Stimulated activated CD4-positive, alpha-beta T cell treated with anti-CD3 and anti-CD28 coated beads, Interleukin-12 subunit alpha, Interleukin-12 subunit beta, amount 100 ng/mL, for 4 hours (primary cell): ENCODE results near the gene TRPM2.
"Not testable (repeated sequence)": the region's sequence is repeated elsewhere in the genome, so short reads cannot be mapped to it uniquely, and the experiment has no call there.

Experiments used
- DNase-seq: peaks from one replicate; pipeline ENCODE4 v3.0.0-alpha.2; 2020

Gene TRPM2

DNA sequence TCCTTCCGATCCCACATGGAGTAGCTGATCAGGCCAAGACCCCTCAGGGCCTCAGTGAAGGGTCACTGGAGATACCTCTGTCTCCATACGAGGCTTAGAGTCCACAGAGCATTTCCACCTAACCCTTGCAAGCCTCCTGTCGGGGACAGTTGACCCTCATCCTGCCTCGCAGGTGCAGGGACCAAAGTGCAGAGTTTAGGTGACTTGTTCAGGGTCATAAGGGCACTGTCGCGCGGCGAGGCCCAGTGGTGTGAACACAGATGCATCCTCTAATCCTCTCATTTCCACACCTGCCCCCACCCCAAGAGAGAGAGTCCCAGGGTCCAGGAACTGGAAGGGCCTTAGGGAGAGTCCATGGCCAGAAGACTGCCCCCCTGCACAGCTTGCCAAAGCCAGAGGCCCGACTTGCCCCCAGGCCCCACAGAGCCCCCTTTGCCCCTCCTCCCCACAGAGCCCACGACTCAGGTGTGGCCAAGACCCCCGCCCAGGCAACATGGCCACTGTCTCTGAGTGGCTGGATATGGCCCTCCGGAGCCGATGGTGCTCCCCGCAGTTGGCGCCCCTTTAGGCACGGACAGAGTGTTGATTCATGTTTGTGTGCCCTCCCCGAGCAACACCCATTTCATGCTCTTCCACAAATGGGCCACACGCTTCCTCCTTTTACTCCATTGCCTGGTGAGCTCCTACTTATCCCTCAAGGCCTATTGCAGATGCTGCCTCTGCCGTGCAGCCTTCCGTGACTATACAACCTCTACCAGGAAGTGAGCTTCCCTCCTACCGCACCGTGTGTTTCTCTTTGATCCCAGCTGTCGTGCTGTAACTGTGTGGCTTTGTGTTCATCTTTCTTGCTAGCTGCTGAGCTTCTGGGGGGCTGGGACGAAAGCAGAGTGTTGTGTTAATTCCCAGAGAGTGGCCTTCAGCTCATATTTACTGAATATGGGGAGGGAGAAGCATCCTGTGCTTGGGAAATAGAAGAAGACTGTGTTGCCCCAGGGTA is 1.7 kb downstream of the TRPM2 start:
- no peak for DNase-seq

GRCh38 chr21:44356160-44356559 is 2.7 kb downstream of the TRPM2 start:
- no peak for DNase-seq

DNA sequence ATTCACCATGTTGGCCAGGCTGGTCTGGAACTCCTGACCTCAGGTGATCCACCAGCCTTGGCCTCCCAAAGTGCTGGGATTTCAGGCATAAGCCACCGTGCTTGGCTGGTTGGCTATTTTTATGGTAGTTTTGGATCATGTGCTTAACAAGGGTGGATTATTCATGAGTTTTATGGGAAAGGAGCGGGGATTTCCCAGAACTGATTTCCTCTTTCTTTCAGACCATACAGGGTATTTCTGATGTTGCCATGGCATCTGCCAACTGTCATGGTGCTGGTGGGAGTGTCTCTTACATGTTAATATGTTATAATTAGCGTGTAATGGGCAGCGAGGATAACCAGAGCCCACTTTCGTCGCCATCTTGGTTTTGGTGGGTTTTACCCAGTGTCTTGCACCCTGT is 3.2 kb downstream of the TRPM2 start:
- no peak for DNase-seq

GRCh38 chr21:44357064-44357837 is 3.8 kb downstream of the TRPM2 start:
- DNase-seq: no peak

GRCh38 chr21:44359396-44359795 is 6.0 kb downstream of the TRPM2 start:
- no peak for DNase-seq

- DNase-seq: no peak
Observed at GRCh38 chr21:44360159-44360558, 6.7 kb downstream of the TRPM2 start.

DNA sequence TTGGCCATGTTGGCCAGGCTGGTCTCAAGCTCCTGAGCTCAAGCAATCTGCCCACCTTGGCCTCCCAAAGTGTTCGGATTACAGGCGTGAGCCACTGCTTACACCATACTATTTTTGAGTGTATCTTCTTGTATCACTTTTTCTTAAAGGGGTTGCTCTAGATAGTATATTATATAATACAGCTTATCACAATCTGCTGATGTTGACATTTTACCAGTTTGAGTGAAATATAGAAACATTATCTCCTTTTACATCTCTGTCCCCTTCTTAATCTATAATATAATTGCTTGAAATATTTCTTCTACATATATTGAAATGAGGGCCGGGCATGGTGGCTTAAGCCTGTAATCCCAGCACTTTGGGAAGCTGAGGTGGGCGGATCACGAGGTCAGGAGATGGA is 8.5 kb downstream of the TRPM2 start:
- DNase-seq: not testable (repeated sequence)

DNA sequence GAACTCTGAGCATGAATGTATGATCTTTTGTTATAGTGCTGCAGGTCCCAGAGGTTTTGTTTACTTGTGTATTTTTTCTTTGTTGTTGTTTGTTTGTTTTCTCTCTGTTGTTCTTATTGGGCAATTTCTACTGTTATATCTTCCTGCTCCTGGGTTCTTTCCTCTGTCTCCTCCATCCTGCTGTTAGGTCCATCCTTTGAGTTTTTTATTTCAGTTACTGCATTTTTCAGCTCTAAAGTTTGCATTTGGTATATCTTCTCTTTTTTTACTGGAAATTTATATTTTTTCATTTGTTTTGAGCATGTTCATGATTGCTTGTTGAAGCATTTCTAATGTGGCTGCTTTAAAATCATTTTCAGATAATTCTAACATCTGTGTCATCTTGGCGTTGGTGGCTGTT is 9.9 kb downstream of the TRPM2 start:
- no peak for DNase-seq

DNA sequence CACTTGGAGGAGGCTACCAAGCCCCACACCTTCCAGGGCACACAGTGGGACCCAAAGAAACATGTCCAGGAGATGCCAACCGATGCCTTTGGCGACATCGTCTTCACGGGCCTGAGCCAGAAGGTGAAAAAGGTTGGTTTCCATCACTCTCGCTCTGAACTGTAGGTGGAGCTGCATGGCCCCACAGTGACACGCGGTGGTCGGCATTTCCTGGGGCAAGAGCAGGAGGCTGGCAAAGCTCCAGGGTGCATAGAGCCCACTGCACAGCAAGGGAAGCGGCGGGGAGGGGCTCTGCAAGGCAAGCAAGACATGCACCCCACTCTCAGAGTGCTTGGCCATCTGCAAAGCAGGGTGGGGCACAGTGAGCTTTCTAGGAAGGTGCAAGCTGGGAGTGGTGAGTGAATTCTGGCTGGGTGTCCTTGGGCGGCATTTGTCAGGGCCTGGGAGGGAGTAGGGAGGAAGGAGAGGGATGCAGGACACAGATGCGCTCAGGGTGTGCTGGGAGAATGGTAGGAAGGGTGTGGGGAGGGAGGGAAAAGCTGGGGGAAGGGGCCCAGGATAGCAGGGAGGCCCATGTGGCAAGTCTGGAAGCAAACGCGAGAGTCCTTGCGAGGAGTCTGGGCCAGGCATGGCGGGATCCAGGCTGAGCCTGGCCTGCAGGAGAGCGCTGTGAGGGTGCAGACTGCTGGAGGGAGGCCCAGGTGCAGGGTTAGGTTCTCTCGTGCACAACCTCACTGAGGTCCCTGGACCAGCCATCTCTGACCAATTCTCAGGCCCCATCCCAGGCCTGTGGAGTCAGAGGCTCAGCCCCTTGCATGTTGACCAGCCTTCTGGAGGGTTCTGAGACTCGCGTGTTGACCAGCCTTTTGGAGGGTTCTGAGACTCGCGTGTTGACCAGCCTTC is 11.0 kb downstream of the TRPM2 start:
- DNase-seq: no peak

DNA sequence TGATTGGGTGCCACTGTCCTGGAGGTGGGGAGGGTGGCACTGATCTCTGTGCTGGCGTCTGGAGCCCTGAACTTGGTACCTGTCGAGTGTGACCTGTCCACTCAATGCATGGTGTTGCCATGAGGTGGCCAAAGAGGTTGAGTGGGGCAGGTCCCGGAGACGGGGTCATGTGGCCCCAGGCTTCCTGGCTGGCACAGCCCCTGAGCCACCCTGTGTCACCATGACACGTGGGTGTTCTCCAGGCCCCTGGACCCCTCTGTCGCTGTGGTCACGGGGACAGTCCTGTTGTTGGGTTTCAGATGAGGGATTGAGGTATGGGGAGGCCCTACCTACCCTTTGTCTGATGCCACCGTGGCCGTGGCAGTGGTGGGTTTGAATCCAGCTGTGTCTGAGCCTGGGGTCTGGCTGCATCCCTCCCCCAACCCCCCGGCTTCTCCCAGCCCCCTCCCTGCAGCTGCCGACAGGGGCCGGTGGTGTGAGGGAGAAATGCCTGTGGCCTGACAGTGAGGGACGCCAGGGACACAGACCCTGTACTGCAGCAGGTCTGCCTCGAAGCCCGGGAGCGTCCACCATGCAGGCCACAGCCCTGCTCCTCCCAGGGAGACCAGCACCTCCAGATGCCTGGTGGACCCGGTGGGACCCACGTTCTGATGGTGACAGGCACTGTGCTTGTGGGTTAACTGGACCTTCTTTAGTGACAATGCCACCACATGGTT is 12.0 kb downstream of the TRPM2 start:
- no peak for DNase-seq

DNA sequence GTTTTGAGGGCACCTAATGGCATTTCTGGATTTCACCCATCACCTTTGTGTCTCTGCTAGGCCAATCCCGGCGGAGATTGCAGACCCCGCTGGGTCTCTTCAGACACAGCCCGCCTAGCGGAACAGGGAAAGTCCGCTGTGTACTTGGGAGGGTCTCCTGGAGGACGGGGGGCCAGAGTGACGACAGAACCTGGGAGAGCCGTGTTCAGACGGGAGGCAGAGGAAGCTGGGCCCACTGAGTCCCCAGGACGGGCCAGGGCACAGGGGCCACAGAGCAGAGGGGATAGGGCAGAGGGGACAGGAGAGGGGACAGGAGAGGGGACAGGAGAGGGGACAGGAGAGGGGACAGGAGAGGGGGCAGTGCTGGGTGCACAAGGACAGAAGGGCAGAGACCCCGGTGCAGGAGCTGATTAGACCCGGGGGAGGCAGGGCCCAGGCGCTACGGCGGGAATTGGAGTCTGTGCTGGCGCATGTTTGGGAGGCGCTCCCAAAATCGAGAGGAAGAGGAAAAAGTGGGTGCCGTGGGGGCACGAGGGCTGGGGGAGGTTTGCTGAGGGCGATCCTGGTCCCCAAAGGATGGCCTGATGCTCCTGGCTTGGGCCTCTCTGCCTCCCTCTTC is 12.7 kb downstream of the TRPM2 start:
- DNase-seq: no peak

- DNase-seq: no peak
Observed at GRCh38 chr21:44366586-44367211, 13.3 kb downstream of the TRPM2 start.

GRCh38 chr21:44368711-44369446 is 15.5 kb downstream of the TRPM2 start:
- DNase-seq: no peak

DNA sequence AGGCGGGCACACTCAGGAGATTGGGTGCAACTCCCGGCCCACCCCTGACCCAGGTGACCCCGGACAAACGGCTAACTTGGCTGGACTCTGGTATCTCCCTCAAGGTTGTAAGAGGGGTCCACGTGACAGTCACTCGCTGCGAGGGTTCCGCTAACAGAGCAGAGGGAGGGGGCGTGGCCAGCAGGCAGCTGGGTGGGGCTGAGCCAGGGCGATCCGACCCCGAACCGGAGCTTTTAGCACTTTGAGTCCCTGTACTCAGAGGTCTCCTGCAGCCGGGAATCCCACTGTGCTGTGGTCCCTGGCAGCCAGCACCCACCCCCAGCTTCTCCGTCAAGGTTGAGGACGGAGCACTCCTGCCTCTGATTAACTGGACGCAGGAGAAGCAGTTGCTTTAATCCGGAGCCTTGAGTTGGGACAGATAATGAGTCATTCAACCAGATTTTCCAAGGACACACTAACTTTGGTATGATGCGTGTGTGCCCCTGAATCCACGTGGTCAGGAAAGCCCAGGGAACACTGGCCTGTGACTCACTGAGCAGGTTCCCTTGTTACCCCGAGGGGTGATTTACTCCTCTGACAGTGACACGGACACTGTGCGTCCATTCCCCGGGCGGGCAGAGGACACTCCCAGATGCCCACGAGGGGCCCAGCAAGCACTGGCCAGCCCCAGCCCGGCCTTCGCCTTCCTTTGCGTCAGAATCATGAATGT is 16.8 kb downstream of the TRPM2 start:
- no peak for DNase-seq

DNA sequence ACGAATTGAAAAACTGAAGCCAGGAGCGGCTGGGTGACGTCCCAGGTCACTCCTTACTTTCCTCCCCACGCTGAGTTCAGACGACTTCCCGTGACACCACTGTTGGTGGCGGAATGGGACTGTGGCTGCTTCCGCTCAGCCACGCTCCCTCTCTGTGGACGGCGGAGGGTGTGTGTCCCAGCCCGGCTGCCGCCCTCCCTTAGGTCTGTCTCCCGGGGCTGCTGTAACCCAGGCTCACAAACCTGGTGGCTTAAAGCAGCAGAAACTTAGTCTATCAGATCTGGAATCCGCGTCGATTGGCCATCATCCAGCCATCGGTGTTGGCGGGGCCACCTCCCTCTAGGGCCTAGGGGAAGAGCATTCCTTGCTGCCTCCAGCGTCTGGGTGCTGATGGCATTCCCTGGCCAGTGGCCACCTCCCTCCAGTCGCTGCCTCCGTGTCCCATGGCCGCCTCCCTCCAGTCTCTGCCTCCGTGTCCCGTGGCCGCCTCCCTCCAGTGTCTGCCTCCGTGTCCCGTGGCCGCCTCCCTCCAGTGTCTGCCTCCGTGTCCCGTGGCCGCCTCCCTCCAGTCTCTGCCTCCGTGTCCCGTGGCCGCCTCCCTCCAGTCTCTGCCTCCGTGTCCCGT is 17.5 kb downstream of the TRPM2 start:
- no peak for DNase-seq

DNA sequence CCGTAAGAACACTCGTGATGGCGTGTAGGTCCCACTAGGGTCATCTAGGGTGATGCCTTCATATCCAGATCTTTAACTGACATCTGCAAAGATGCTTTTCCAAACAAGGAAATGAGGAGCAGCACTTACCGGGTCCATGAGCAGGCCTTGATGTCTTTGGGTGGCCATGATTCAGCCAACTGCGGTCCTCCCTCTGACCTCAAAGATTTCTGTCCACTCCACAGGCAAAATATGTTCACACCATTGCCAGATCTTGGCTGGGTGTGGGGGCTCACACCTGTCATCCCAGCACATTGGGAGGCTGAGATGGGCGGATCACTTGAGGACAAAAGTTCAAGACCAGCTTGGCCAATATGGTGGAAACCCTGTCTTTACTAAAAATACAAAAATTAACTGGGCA is 18.2 kb downstream of the TRPM2 start:
- DNase-seq: no peak

DNA sequence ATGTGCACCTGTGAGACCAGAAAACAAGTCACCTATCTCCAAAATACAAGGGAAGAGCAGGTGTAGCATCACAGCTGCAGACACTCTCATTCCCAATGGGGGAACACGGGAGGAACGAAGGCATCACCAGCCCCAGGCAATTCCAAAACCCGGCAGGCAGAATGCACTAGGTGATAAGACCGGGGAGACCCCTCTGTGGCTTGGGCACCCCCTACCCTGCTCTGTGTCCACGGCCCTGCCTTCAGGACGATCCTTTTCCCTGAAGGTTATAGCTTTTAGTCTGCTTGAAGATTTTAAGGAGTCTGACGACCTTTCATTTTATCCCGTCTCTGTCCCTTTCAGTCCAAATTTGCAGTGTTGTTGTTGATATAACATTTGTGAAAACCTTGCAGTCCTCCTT is 19.2 kb downstream of the TRPM2 start:
- no peak for DNase-seq

- no peak for DNase-seq
Observed at GRCh38 chr21:44374601-44375280, 21.3 kb downstream of the TRPM2 start.

DNA sequence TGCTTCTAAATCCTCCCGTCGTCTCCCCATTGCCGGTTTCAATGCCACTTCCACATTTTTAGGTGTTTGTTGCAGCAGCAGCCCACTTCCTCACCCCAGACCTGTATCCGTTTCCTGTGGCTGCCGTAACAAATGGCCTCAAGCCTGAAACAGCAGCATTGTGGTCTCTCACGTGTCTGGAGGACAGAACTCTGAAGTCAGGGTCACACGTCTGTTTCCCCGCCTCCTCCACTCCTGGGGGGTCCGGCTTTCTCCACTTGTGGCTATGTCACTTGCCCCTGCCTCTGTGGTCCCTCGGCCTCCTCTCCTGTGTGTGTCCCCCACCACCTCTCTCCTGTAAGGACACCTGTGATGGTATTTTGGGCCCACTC is 21.8 kb downstream of the TRPM2 start:
- no peak for DNase-seq
